ENCODE results near the gene ALKBH3. TPM values are rescaled to one million over a fixed set of nuclear protein-coding genes. Genes with fewer than 3 reads are reported as not detected.

Gene ALKBH3
- total and polyA plus RNA-seq, 4 donors, result 7.8 to 17.2 (median 13.8) TPM

DNA sequence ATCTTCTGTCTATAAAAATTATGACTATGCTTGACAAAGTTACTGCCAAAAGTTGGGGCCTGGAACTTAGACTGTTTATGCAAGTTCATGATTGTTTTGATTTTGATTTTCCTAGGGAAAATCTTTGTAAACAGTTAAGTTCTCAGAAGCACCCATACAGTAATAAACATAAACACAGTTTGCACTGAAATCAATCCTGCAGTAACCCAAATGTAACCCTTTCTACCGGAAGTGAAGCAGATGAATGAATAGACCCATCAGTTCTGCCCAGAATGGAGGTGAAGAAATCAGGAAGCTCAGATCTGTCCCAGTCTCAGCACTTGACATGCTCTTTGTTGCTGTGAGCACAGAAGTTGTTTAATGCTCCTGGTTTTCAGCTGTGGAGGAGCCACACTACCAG lies 37.2 kb downstream of the ALKBH3 start:
- H3K36me3 ChIP-seq (ENCODE audit: control insufficient read depth in 4 of 4, insufficient read depth in 3 of 4, low read depth in 1 of 4, low read length in 3 of 4), result peaks cover 0 to 19% (median 8%) of the 10 kb centered on the region in 4 donors
- H3K27ac ChIP-seq (ENCODE audit: low read depth in 1 of 2, low read length in 2 of 2), result peak overlapping the region; percentile 19 to 35
- peaks cover 0 to 2% (median 0%) of the 10 kb centered on the region in 4 donors for H3K4me1 ChIP-seq (ENCODE audit: control insufficient read depth in 4 of 4, insufficient read depth in 4 of 4, low read length in 3 of 4)
- peak; percentile 5 for TF ChIP-seq NR2F2 (IDR thresholded peaks at IDR 0.05)
- TF ChIP-seq JUND (IDR thresholded peaks at IDR 0.05), result no peak
- WGBS, result 71% methylated on average over 1 of the region's 1 CpG
- no peak overlapping the region for H3K9ac ChIP-seq (ENCODE audit: low read depth in 1 of 2, low read length in 2 of 2)
- H3K27me3 ChIP-seq (ENCODE audit: control insufficient read depth in 4 of 4, insufficient read depth in 4 of 4, low read length in 3 of 4), result no peaks in the 10 kb centered on the region
- no peak for DNase-seq (ENCODE audit: low spot score)
- H3K4me3 ChIP-seq (ENCODE audit: low read depth in 1 of 3, low read length in 3 of 3), result no peak overlapping the region
- no peaks in the 10 kb centered on the region for H3K9me3 ChIP-seq (ENCODE audit: control insufficient read depth in 4 of 4, low read length in 3 of 4)

DNA sequence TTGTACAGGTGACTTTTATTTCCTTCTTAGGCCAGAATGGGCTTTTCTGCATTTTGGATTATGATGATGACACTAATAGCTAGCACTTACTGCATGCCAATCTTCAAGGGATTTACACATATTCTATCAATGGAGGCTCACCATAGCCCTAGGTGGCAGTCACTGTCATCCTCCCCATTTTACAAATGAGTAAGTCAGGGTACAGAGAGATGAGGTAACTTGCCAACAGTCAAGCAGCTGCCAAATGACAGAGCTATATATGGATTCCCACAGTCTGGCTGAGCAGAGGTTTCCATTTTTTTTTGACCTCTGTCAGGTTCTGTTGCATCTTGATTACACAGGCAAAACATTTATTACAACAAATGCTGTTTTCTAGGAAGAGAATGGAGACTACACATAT lies 38.0 kb downstream of the ALKBH3 start:
- no peak overlapping the region for H3K4me3 ChIP-seq (ENCODE audit: low read depth in 1 of 3, low read length in 3 of 3)
- H3K9me3 ChIP-seq (ENCODE audit: control insufficient read depth in 4 of 4, low read length in 3 of 4), result no peaks in the 10 kb centered on the region
- DNase-seq (ENCODE audit: low spot score), result no peak
- H3K27me3 ChIP-seq (ENCODE audit: control insufficient read depth in 4 of 4, insufficient read depth in 4 of 4, low read length in 3 of 4), result no peaks in the 10 kb centered on the region
- peaks cover 0 to 2% (median 0%) of the 10 kb centered on the region in 4 donors for H3K4me1 ChIP-seq (ENCODE audit: control insufficient read depth in 4 of 4, insufficient read depth in 4 of 4, low read length in 3 of 4)
- peak overlapping the region in 1 of 2 donors; percentile 3 for H3K27ac ChIP-seq (ENCODE audit: low read depth in 1 of 2, low read length in 2 of 2)
- H3K9ac ChIP-seq (ENCODE audit: low read depth in 1 of 2, low read length in 2 of 2), result no peak overlapping the region
- TF ChIP-seq, protein P1, sequence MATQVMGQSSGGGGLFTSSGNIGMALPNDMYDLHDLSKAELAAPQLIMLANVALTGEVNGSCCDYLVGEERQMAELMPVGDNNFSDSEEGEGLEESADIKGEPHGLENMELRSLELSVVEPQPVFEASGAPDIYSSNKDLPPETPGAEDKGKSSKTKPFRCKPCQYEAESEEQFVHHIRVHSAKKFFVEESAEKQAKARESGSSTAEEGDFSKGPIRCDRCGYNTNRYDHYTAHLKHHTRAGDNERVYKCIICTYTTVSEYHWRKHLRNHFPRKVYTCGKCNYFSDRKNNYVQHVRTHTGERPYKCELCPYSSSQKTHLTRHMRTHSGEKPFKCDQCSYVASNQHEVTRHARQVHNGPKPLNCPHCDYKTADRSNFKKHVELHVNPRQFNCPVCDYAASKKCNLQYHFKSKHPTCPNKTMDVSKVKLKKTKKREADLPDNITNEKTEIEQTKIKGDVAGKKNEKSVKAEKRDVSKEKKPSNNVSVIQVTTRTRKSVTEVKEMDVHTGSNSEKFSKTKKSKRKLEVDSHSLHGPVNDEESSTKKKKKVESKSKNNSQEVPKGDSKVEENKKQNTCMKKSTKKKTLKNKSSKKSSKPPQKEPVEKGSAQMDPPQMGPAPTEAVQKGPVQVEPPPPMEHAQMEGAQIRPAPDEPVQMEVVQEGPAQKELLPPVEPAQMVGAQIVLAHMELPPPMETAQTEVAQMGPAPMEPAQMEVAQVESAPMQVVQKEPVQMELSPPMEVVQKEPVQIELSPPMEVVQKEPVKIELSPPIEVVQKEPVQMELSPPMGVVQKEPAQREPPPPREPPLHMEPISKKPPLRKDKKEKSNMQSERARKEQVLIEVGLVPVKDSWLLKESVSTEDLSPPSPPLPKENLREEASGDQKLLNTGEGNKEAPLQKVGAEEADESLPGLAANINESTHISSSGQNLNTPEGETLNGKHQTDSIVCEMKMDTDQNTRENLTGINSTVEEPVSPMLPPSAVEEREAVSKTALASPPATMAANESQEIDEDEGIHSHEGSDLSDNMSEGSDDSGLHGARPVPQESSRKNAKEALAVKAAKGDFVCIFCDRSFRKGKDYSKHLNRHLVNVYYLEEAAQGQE (IDR thresholded peaks at IDR 0.05), result no peak
- no peak for TF ChIP-seq GABPA (IDR thresholded peaks at IDR 0.05 in 1 of 2, conservative IDR thresholded peaks at IDR 0.05 in 1 of 2)
- TF ChIP-seq HNF4G (IDR thresholded peaks at IDR 0.05), result no peak
- no peak for TF ChIP-seq TAF1 (conservative IDR thresholded peaks at IDR 0.05)
- TF ChIP-seq RXRA (IDR thresholded peaks at IDR 0.05), result no peak
- TF ChIP-seq, protein P2, sequence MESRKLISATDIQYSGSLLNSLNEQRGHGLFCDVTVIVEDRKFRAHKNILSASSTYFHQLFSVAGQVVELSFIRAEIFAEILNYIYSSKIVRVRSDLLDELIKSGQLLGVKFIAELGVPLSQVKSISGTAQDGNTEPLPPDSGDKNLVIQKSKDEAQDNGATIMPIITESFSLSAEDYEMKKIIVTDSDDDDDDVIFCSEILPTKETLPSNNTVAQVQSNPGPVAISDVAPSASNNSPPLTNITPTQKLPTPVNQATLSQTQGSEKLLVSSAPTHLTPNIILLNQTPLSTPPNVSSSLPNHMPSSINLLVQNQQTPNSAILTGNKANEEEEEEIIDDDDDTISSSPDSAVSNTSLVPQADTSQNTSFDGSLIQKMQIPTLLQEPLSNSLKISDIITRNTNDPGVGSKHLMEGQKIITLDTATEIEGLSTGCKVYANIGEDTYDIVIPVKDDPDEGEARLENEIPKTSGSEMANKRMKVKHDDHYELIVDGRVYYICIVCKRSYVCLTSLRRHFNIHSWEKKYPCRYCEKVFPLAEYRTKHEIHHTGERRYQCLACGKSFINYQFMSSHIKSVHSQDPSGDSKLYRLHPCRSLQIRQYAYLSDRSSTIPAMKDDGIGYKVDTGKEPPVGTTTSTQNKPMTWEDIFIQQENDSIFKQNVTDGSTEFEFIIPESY (IDR thresholded peaks at IDR 0.05), result no peak
- TF ChIP-seq, protein P3, sequence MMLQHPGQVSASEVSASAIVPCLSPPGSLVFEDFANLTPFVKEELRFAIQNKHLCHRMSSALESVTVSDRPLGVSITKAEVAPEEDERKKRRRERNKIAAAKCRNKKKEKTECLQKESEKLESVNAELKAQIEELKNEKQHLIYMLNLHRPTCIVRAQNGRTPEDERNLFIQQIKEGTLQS (IDR thresholded peaks at IDR 0.05), result no peak
- TF ChIP-seq CTCF (IDR thresholded peaks at IDR 0.05; ENCODE audit: low read depth, low read length, missing input control), result no peak
- no peak for TF ChIP-seq MAX (IDR thresholded peaks at IDR 0.05)
- TF ChIP-seq SP1 (IDR thresholded peaks at IDR 0.05), result no peak
- no peak for TF ChIP-seq JUND (IDR thresholded peaks at IDR 0.05)
- no peak for TF ChIP-seq NR2F2 (IDR thresholded peaks at IDR 0.05)
- H3K36me3 ChIP-seq (ENCODE audit: control insufficient read depth in 4 of 4, insufficient read depth in 3 of 4, low read depth in 1 of 4, low read length in 3 of 4), result peaks cover 0 to 19% (median 8%) of the 10 kb centered on the region in 4 donors
